SU-DHL-6 (cell line): ENCODE data around the gene LILRB3.

ENCODE experiments used
- CTCF ChIP-seq: fragments of 200-600 bp; sonication (generic); IDR thresholded peaks from one replicate; pipeline ENCODE4 v1.5.1; 2017; ENCODE audit warnings: antibody characterized with exemption, mild to moderate bottlenecking, low read length, moderate library complexity; ENCODE audit not compliant: insufficient read depth, poor library complexity, severe bottlenecking
- EZH2phosphoT487 ChIP-seq: fragments of 200-600 bp; sonication (generic), shearing (Covaris generic); conservative IDR thresholded peaks from 2 replicates; pipeline ENCODE4 v1.6.1; 2018; ENCODE audit warnings: mild to moderate bottlenecking, antibody characterized with exemption, low read length, moderate library complexity, mixed read lengths

GRCh38 chr19:54209058-54209810 is 13.6 kb downstream of the LILRB3 start:
- no peak for TF ChIP-seq CTCF
- TF ChIP-seq EZH2phosphoT487, result no peak
